Brain microvascular endothelial cell (primary cell): Measurements from ENCODE around the gene LRRC8D.

Experiments
- DNase-seq: peaks from one replicate; pipeline ENCODE4 v3.0.0-alpha.2; 2020
- H3K27ac ChIP-seq: fragments of 250-450 bp; sonication (Bioruptor Pico); 2 replicates; pipeline ENCODE4 v1.5.1; 2020; ENCODE audit warnings: mild to moderate bottlenecking, moderate library complexity
- H3K27me3 ChIP-seq: fragments of 250-450 bp; sonication (Bioruptor Pico); replicated peaks from 2 replicates; pipeline ENCODE4 v1.5.1; 2020; ENCODE audit warnings: mild to moderate bottlenecking
- H3K36me3 ChIP-seq: fragments of 250-450 bp; sonication (Bioruptor Pico); replicated peaks from 2 replicates; pipeline ENCODE4 v1.5.1; 2020; ENCODE audit warnings: mild to moderate bottlenecking
- H3K4me3 ChIP-seq: 2 replicates; pipeline ENCODE4 v1.5.1; 2011; ENCODE audit warnings: low read depth, mild to moderate bottlenecking, control low read depth, low read length, moderate library complexity
- in situ Hi-C: cut with HindIII; loops from 2 replicates; pipeline ENCODE4 v1.10.0; 2017; ENCODE audit warnings: low sequenced_read_pairs, low pct_ligation_motif_present
- TF ChIP-seq, protein P1 (sequence below): IDR thresholded peaks from 2 replicates; pipeline ENCODE4 v1.5.1; 2011; ENCODE audit warnings: low read depth, mild to moderate bottlenecking, moderate library complexity, low read length, control low read depth, inconsistent platforms; ENCODE audit errors: missing control alignments

LRRC8D gene

DNA sequence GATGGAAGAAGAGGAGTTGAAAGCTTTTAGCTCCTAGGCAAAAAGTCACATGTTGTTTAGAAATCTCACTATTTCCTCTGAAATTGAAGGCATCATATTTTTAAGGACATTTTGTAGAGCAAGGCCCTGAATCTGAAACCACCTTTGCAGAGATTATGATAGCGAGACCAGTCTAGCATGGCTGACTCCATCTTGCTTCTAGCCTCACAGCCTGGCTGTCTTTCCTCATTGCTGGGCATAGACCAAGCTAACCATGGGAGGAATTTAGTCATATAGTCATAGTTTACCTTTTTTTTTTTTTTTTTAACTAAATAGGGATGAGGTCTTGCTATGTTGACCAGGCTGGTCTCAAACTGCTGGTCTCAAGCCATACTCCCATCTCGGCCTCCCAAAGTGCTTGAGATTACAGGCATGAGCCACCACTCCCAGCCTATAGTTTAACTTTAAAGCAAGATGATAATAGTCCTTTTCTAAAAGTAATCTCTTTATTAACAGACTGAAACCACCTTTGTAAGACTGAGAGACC lies 131.8 kb downstream of the LRRC8D start:
- H3K4me3 ChIP-seq: no peak overlapping the region
- in situ Hi-C loops: no loop called here
- H3K27me3 ChIP-seq: no peaks in the 10 kb centered on the region
- no peaks in the 10 kb centered on the region for H3K36me3 ChIP-seq
- DNase-seq: no peak
- TF ChIP-seq, protein P1, sequence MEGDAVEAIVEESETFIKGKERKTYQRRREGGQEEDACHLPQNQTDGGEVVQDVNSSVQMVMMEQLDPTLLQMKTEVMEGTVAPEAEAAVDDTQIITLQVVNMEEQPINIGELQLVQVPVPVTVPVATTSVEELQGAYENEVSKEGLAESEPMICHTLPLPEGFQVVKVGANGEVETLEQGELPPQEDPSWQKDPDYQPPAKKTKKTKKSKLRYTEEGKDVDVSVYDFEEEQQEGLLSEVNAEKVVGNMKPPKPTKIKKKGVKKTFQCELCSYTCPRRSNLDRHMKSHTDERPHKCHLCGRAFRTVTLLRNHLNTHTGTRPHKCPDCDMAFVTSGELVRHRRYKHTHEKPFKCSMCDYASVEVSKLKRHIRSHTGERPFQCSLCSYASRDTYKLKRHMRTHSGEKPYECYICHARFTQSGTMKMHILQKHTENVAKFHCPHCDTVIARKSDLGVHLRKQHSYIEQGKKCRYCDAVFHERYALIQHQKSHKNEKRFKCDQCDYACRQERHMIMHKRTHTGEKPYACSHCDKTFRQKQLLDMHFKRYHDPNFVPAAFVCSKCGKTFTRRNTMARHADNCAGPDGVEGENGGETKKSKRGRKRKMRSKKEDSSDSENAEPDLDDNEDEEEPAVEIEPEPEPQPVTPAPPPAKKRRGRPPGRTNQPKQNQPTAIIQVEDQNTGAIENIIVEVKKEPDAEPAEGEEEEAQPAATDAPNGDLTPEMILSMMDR: no peak
- peak overlapping the region; percentile 85 for H3K27ac ChIP-seq

DNA sequence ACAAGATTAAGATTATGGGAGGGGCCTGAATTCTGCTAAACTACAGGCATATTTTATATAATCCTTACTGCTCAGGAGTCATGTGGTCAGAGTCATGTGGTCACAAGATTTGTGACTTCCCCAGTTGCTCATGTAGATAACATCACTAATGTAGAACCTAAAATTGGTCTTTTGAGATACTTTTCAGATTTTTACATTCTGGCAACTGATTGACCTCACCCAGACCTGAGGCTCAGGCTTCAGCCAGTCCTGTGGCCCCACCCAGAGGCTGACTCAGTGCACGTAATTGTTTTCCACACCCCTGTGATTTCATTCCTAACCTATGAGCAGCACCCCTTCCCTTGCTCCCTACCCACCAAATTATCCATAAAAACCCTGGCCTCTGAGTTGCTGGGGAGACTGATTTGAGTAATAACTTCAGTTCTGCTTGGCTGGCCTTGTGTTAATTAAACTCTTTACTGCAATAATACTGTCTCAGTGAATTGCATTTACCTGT lies 132.3 kb downstream of the LRRC8D start:
- no peaks in the 10 kb centered on the region for H3K27me3 ChIP-seq
- no peak overlapping the region for H3K4me3 ChIP-seq
- TF ChIP-seq, protein P1: peak; percentile 27
- no peaks in the 10 kb centered on the region for H3K36me3 ChIP-seq
- in situ Hi-C loops: no loop called here
- peak; percentile 90 for DNase-seq
- peak overlapping the region; percentile 85 for H3K27ac ChIP-seq

DNA sequence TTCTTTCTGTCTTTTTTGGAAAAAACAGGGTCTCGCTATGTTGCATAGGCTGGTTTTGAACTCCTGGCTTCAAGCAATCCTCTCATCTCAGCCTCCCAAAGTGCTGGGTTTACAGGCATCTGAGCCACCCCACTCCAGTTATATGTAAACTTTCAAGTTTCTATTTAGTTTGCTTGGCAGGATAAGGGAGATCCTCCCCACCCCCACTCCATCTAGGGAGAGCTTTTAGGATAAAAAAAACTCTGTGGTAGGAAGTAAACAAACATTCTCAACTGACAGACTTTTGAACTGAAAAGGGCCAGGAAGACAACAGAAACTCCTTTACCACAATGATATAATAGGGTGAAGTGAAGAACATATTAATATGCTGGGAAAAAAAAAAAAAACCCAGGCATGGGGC lies 133.1 kb downstream of the LRRC8D start:
- in situ Hi-C loops: no loop called here
- H3K4me3 ChIP-seq: no peak overlapping the region
- no peaks in the 10 kb centered on the region for H3K36me3 ChIP-seq
- DNase-seq: no peak
- H3K27me3 ChIP-seq: no peaks in the 10 kb centered on the region
- TF ChIP-seq, protein P1: no peak
- H3K27ac ChIP-seq: peak overlapping the region; percentile 85

DNA sequence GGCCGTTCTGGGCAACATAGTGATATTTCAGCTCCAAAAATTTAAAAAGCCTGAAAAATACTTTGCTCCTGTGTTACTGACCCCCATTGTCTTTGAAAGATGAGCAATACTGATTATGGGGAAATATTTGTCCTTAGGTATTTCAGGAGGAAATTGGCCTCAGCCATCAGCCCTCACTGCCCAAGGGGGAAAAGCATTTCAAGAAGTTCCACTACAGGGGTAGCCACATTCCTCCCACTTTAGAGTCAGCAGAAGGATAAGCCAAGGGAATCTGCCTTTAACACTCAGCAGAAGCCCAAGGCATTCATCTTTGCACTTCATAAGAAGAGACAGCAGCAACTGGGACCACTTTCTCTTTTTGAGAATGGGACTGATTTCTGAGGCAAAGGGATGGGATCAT lies 133.6 kb downstream of the LRRC8D start:
- Histone ChIP-seq H3K36me3 (no peaks in the 10 kb centered on the region), H3K27ac (no peak overlapping the region)
- in situ Hi-C loops: no loop called here

DNA sequence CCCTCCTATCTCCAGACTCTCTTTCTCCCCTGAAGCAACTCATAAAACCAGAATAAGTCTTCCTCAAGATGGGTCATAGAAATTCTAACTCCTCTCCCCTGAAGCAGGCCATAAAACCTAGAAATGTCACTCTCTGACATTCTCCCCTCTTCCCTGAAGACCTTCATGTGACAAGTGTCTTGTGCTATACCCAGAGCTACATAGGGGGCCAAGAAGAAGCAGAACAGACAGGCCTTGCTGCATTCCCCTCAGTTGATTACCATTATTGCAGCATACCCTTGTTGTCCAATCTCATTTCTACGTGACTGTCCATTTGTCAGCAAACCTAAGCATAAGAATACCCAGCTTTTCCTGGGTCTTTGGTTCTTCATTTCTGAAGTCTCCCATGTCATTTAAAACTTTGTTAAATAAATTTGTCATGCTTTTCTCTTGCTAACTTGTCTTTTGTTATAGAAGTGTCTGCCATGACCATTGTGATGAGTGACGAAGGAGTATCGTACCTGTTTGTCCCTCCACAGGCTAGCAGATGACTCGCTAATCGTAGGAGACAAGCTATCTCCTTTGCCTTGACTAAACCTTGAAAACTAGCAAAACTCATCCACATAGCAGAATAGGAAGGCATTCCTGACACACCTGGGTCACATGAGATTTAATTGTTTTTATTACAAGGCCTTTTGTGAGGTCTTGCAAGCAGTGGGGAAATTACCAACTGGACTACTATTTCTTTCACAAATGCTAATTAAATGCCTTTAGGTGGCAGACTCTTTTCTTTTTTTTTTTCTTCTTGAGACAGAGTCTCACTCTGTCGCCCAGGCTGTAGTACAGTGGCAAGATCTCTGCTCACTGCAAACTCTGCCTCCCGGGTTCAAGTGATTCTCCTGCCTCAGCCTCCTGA lies 134.7 kb downstream of the LRRC8D start:
- Histone ChIP-seq H3K4me3 (no peak overlapping the region), H3K27me3 (no peaks in the 10 kb centered on the region), H3K36me3 (no peaks in the 10 kb centered on the region), H3K27ac (no peak overlapping the region)
- TF ChIP-seq, protein P1: no peak
- in situ Hi-C loops: no loop called here
- DNase-seq: no peak

More for the DNA sequence above, 133.6 kb downstream of the LRRC8D start:
- Histone ChIP-seq H3K4me3 (no peak overlapping the region), H3K27me3 (no peaks in the 10 kb centered on the region)
- TF ChIP-seq, protein P1: no peak
- DNase-seq: no peak
